HL-60 (cell line): ENCODE results near the gene CLK4.

ENCODE experiments used
- DNase-seq, 2 experiments: peaks; one replicate each; pipeline ENCODE4 v3.0.0-alpha.2; 2010 to 2020; ENCODE audit warnings: low read depth in 1 of 2, low spot score in 1 of 2
- H3K27ac ChIP-seq: fragments of 250-450 bp; sonication (Bioruptor Pico); replicated peaks from 2 replicates; pipeline ENCODE4 v1.5.1; 2020; ENCODE audit warnings: mild to moderate bottlenecking, moderate library complexity
- H3K27me3 ChIP-seq: fragments of 250-450 bp; sonication (Bioruptor Pico); 2 replicates; pipeline ENCODE4 v1.5.1; 2021; ENCODE audit warnings: mild to moderate bottlenecking, moderate library complexity; ENCODE audit not compliant: insufficient read depth, poor library complexity, severe bottlenecking
- H3K4me3 ChIP-seq: replicated peaks from 2 replicates; pipeline ENCODE4 v1.5.1; 2011; ENCODE audit warnings: mild to moderate bottlenecking, control low read depth, low read length; ENCODE audit not compliant: insufficient read depth
- GABPA ChIP-seq: IDR thresholded peaks from 2 replicates; pipeline ENCODE4 v1.6.1; 2012; ENCODE audit warnings: low read depth
- POLR2AphosphoS5 ChIP-seq: IDR thresholded peaks from 2 replicates; pipeline ENCODE4 v1.6.1; 2012; ENCODE audit warnings: low read depth
- REST ChIP-seq: IDR thresholded peaks from 2 replicates; pipeline ENCODE4 v1.6.1; 2012; ENCODE audit warnings: low read depth; ENCODE audit not compliant: insufficient replicate concordance
- SPI1 ChIP-seq: IDR thresholded peaks from 2 replicates; pipeline ENCODE4 v1.6.1; 2012; ENCODE audit warnings: low read depth, mild to moderate bottlenecking, borderline replicate concordance
- TF ChIP-seq, protein P1 (sequence below): IDR thresholded peaks from one replicate; pipeline ENCODE4 v1.5.1; 2011; ENCODE audit warnings: low read length, control low read depth, inconsistent platforms; ENCODE audit not compliant: insufficient read depth

The CLK4 gene

GRCh38 chr5:178625679-178626483, 969 bp downstream of the CLK4 start:
- peak; percentile 26 to 35 for DNase-seq
- Histone ChIP-seq H3K27me3 (no peaks in the 10 kb centered on the region), H3K4me3 (peak overlapping the region; percentile 88), H3K27ac (peak overlapping the region; percentile 96)
- TF ChIP-seq REST (no peak), POLR2AphosphoS5 (no peak), SPI1 (no peak), GABPA (no peak)
- TF ChIP-seq, protein P1, sequence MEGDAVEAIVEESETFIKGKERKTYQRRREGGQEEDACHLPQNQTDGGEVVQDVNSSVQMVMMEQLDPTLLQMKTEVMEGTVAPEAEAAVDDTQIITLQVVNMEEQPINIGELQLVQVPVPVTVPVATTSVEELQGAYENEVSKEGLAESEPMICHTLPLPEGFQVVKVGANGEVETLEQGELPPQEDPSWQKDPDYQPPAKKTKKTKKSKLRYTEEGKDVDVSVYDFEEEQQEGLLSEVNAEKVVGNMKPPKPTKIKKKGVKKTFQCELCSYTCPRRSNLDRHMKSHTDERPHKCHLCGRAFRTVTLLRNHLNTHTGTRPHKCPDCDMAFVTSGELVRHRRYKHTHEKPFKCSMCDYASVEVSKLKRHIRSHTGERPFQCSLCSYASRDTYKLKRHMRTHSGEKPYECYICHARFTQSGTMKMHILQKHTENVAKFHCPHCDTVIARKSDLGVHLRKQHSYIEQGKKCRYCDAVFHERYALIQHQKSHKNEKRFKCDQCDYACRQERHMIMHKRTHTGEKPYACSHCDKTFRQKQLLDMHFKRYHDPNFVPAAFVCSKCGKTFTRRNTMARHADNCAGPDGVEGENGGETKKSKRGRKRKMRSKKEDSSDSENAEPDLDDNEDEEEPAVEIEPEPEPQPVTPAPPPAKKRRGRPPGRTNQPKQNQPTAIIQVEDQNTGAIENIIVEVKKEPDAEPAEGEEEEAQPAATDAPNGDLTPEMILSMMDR, result no peak

DNA sequence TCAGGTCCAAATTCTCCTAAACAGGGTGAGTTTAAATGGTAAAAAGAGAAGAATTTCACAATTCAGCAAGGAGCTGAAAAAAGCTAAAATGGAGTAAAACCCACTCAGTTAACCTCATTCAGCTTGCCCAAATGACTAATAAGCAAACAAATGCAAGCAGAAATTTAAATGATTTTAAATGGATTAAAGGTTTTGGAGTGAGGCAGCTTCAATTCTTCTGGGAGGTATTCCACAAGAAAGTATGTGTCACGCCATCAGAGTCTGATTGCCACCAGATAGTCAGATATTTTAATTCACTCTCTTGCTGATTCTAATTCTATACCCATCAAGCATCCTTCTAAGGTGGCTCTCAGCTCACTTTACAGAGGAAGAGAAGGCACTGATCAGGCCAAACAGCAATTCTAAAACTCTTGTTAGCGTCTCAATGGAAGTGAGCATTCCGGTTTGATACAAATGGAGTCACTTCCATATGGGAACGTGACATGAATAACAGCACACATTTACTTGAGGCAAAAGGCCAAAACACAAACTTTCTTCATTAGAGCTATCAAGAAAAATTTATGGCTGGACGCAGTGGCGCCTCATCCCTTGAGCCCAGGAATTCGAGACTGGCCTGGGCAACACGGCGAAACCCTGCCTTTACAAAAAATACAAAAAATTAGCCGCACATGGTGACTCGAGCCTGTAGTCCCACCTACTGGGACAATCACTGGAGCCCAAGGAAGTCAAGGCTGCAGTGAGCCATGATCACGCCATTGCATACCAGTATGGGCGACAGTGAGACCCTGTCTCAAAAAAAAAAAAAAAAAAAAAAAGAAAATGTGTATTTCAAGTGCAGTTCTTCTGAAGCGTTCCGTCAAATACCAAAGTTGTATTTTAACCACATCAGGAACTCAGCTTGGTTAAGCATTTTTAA, 2.0 kb downstream of the CLK4 start:
- H3K27ac ChIP-seq, result no peak overlapping the region
- H3K4me3 ChIP-seq, result peak overlapping the region; percentile 88
- H3K27me3 ChIP-seq, result no peaks in the 10 kb centered on the region
- no peak for DNase-seq
- no peak for TF ChIP-seq POLR2AphosphoS5
- TF ChIP-seq, protein P1, result no peak
- TF ChIP-seq GABPA, result no peak
- no peak for TF ChIP-seq SPI1
- TF ChIP-seq REST, result no peak

- TF ChIP-seq POLR2AphosphoS5, result no peak
- no peak for TF ChIP-seq SPI1
- TF ChIP-seq REST, result no peak
- no peak for TF ChIP-seq GABPA
- TF ChIP-seq, protein P1, result no peak
- H3K27me3 ChIP-seq, result no peaks in the 10 kb centered on the region
- no peak for DNase-seq
- no peak overlapping the region for H3K27ac ChIP-seq
- H3K4me3 ChIP-seq, result no peak overlapping the region
These were observed 4.1 kb downstream of the CLK4 start for GRCh38 chr5:178622679-178623247.
